ENCODE results near the gene TRIM26. TPM values are rescaled to one million over a fixed set of nuclear protein-coding genes. Genes with fewer than 3 reads are reported as not detected.

Gene TRIM26
- total RNA-seq, 2 donors from 2014 or later, result 36.0 to 36.1 TPM

GRCh38 chr6:30207619-30208295 lies 5.4 kb downstream of the TRIM26 start:
- no peak overlapping the region for H3K4me3 ChIP-seq
- ATAC-seq (ENCODE audit: insufficient number of reproducible peaks, low FRiP score, low read depth) (no peak), DNase-seq (ENCODE audit: low spot score) (no peak)
- no peak overlapping the region for H3K27ac ChIP-seq
- no peaks in the 10 kb centered on the region for H3K9me3 ChIP-seq
- H3K36me3 ChIP-seq, result no peaks in the 10 kb centered on the region
- peaks cover 28 to 47% of the 10 kb centered on the region in 2 donors for H3K4me1 ChIP-seq (ENCODE audit: control insufficient read depth in 1 of 2, low read depth in 2 of 2)
- no peaks in the 10 kb centered on the region for H3K27me3 ChIP-seq (replicated peaks; ENCODE audit: insufficient read depth)
- TF ChIP-seq CTCF (IDR thresholded peaks at IDR 0.05), result no peak

GRCh38 chr6:30206799-30207618 lies 6.2 kb downstream of the TRIM26 start:
- DNase-seq (ENCODE audit: low spot score) (no peak), ATAC-seq (ENCODE audit: insufficient number of reproducible peaks, low FRiP score, low read depth) (no peak)
- Histone ChIP-seq H3K36me3 (no peaks in the 10 kb centered on the region), H3K27me3 (replicated peaks; ENCODE audit: insufficient read depth) (no peaks in the 10 kb centered on the region), H3K9me3 (no peaks in the 10 kb centered on the region), H3K4me3 (no peak overlapping the region), H3K27ac (no peak overlapping the region), H3K4me1 (ENCODE audit: control insufficient read depth in 1 of 2, low read depth in 2 of 2) (peaks cover 27 to 40% of the 10 kb centered on the region in 2 donors)
- TF ChIP-seq CTCF (IDR thresholded peaks at IDR 0.05), result no peak

GRCh38 chr6:30206152-30206551 lies 7.1 kb downstream of the TRIM26 start:
- no peaks in the 10 kb centered on the region for H3K36me3 ChIP-seq
- H3K27ac ChIP-seq, result no peak overlapping the region
- H3K9me3 ChIP-seq, result no peaks in the 10 kb centered on the region
- DNase-seq (ENCODE audit: low spot score) (no peak), ATAC-seq (ENCODE audit: insufficient number of reproducible peaks, low FRiP score, low read depth) (no peak)
- H3K4me1 ChIP-seq (ENCODE audit: control insufficient read depth in 1 of 2, low read depth in 2 of 2), result peaks cover 18 to 32% of the 10 kb centered on the region in 2 donors
- no peak overlapping the region for H3K4me3 ChIP-seq
- no peak for TF ChIP-seq CTCF (IDR thresholded peaks at IDR 0.05)
- no peaks in the 10 kb centered on the region for H3K27me3 ChIP-seq (replicated peaks; ENCODE audit: insufficient read depth)

GRCh38 chr6:30204116-30204515 lies 9.1 kb downstream of the TRIM26 start:
- Histone ChIP-seq H3K4me3 (no peak overlapping the region), H3K4me1 (ENCODE audit: control insufficient read depth in 1 of 2, low read depth in 2 of 2) (peaks cover 15 to 22% of the 10 kb centered on the region in 2 donors), H3K9me3 (no peaks in the 10 kb centered on the region), H3K36me3 (no peaks in the 10 kb centered on the region), H3K27me3 (replicated peaks; ENCODE audit: insufficient read depth) (no peaks in the 10 kb centered on the region), H3K27ac (no peak overlapping the region)
- no peak for TF ChIP-seq CTCF (IDR thresholded peaks at IDR 0.05)
- no peak for DNase-seq (ENCODE audit: low spot score)
- ATAC-seq (ENCODE audit: insufficient number of reproducible peaks, low FRiP score, low read depth), result no peak

GRCh38 chr6:30202366-30202765 lies 10.8 kb downstream of the TRIM26 start:
- Histone ChIP-seq H3K36me3 (peaks cover 8% of the 10 kb centered on the region), H3K27ac (no peak overlapping the region), H3K4me3 (no peak overlapping the region), H3K4me1 (ENCODE audit: control insufficient read depth in 1 of 2, low read depth in 2 of 2) (peaks cover 5 to 13% of the 10 kb centered on the region in 2 donors), H3K9me3 (no peaks in the 10 kb centered on the region), H3K27me3 (replicated peaks; ENCODE audit: insufficient read depth) (no peaks in the 10 kb centered on the region)
- no peak for TF ChIP-seq CTCF (IDR thresholded peaks at IDR 0.05)
- ATAC-seq (ENCODE audit: insufficient number of reproducible peaks, low FRiP score, low read depth) (no peak), DNase-seq (ENCODE audit: low spot score) (no peak)
